ENCODE data around the gene ALDH3A1. TPM values are rescaled to one million over a fixed set of nuclear protein-coding genes. Genes with fewer than 3 reads are reported as not detected.

The ALDH3A1 gene
- total RNA-seq, 1 donor from 2014 or later: not detected

DNA sequence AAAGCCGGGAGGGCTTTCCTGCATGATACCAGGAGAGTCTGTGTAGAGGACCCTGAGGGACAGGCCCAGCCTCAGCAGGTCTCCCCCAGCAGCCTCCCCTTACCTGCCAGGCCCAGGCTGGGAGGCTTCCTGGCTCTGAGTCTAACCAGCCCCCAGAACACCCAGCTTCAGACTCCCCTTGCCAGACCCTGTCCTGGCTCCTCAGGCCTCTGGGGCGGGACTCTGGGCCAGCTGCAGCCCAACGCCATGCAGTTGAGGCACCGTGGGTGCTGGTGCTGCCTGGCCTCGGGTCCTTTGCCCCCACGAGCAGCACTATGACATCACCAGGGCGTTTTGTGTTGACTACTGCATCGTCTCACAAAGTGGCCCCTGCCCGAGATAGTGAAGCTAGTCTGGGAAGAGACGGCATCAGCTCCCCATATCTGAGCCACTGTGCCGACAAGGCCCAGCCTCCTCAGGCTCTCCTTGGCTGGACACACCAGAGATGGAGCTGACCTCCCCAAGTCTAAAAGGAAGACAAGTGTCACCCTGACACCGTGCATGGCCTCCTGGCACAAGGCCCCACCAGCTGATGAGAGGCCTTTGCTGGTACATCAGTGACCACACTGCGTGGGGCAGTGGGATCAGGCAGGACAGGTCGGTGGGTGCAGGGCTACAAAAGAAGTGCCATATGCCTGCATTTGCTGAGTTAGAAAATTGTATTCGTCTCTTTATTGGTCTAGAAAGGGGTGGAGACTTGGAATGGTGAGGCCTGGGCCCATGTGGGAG lies 10.6 kb downstream of the ALDH3A1 start:
- Mint-ChIP-seq H3K4me1 (no peaks in the 10 kb centered on the region), H3K4me3 (no peak overlapping the region), H3K27ac (ENCODE audit: unreplicated experiment) (peak overlapping the region; percentile 14), H3K36me3 (ENCODE audit: low read depth) (no peaks in the 10 kb centered on the region), H3K9me3 (no peaks in the 10 kb centered on the region), H3K27me3 (ENCODE audit: low read depth) (no peaks in the 10 kb centered on the region)
- no peak for DNase-seq (ENCODE audit: low read depth, low spot score)
- TF ChIP-seq, protein P1, sequence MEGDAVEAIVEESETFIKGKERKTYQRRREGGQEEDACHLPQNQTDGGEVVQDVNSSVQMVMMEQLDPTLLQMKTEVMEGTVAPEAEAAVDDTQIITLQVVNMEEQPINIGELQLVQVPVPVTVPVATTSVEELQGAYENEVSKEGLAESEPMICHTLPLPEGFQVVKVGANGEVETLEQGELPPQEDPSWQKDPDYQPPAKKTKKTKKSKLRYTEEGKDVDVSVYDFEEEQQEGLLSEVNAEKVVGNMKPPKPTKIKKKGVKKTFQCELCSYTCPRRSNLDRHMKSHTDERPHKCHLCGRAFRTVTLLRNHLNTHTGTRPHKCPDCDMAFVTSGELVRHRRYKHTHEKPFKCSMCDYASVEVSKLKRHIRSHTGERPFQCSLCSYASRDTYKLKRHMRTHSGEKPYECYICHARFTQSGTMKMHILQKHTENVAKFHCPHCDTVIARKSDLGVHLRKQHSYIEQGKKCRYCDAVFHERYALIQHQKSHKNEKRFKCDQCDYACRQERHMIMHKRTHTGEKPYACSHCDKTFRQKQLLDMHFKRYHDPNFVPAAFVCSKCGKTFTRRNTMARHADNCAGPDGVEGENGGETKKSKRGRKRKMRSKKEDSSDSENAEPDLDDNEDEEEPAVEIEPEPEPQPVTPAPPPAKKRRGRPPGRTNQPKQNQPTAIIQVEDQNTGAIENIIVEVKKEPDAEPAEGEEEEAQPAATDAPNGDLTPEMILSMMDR (conservative IDR thresholded peaks at IDR 0.05): no peak

DNA sequence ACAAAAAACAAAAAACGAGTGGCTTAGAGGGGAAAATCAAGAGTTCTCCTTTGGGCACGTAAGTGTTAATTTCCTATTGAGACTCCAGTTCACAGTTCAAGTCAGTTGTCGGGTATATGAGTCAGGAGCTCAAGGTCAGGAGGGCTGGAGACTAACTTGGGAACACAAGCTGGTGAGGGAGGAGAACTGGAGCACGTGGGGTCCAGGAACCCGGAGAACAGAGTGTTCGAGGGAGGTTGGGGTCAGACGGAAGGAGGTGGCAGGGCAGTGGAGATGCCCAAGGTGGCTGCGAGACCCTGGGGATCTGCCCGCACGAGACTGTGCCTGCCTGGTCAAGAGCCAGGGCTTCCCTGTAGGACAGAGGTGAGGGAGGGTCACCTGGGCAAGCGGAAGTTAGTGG lies 12.0 kb downstream of the ALDH3A1 start:
- Mint-ChIP-seq H3K4me3 (no peak overlapping the region), H3K36me3 (ENCODE audit: low read depth) (no peaks in the 10 kb centered on the region), H3K27ac (ENCODE audit: unreplicated experiment) (no peak overlapping the region), H3K4me1 (no peaks in the 10 kb centered on the region), H3K9me3 (no peaks in the 10 kb centered on the region), H3K27me3 (ENCODE audit: low read depth) (no peaks in the 10 kb centered on the region)
- no peak for DNase-seq (ENCODE audit: low read depth, low spot score)
- TF ChIP-seq, protein P1 (conservative IDR thresholded peaks at IDR 0.05): no peak

DNA sequence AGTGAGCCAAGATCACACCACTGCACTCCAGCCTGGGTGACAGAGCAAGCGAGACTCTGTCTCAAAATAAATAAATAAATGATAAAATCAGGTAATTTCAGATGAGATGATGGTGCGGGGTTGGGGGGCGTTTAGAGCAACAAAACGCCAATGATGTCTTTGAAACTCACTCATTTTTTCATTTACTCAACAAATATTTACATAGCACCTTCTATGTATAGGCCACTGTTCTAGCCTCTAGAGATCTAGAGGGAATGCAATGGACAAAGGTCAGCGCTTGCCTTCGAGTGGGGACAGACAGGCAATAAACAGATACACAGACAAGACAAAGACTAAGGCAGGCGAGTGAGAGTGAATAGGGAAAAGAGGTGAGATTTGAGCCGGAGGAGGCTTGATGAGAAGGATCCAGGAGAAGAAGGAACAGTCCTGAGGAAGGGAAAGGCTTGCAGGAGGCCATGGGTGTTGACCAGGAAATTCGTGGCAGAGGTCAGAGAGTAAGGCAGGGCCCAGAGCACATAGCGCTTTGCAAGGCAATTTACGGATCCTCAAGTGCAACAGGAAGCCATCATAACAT lies 14.1 kb downstream of the ALDH3A1 start:
- TF ChIP-seq, protein P1 (conservative IDR thresholded peaks at IDR 0.05): no peak
- Mint-ChIP-seq H3K36me3 (ENCODE audit: low read depth) (no peaks in the 10 kb centered on the region), H3K27ac (ENCODE audit: unreplicated experiment) (no peak overlapping the region), H3K4me3 (no peak overlapping the region), H3K4me1 (no peaks in the 10 kb centered on the region), H3K9me3 (no peaks in the 10 kb centered on the region), H3K27me3 (ENCODE audit: low read depth) (no peaks in the 10 kb centered on the region)
- DNase-seq (ENCODE audit: low read depth, low spot score): no peak

DNA sequence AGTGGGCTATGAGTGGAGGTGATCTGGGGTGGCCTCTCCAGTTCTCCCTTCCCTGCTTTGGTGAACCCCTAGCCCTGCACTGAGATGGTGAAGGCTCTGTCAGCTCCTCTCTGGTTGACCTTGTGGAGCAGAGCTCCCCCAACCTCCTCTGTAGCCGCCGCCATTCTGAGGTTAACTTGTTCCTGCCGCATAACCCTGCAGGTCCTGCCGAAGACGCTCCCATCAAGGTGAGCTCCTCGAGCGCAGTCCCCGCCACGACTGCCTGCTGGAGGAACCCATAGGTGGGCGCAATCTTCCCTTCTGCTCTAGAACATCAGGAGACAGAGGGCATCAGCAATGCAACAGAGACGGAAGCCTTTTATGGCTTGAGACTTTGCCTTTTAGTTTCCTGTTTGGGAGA lies 16.5 kb downstream of the ALDH3A1 start:
- no peak overlapping the region for H3K27ac Mint-ChIP-seq (ENCODE audit: unreplicated experiment)
- no peaks in the 10 kb centered on the region for H3K27me3 Mint-ChIP-seq (ENCODE audit: low read depth)
- TF ChIP-seq, protein P1 (conservative IDR thresholded peaks at IDR 0.05): no peak
- no peaks in the 10 kb centered on the region for H3K4me1 Mint-ChIP-seq
- no peak overlapping the region for H3K4me3 Mint-ChIP-seq
- H3K9me3 Mint-ChIP-seq: no peaks in the 10 kb centered on the region
- H3K36me3 Mint-ChIP-seq (ENCODE audit: low read depth): no peaks in the 10 kb centered on the region
- no peak for DNase-seq (ENCODE audit: low read depth, low spot score)

- DNase-seq (ENCODE audit: low read depth, low spot score): no peak
- Mint-ChIP-seq H3K27ac (ENCODE audit: unreplicated experiment) (no peak overlapping the region), H3K4me3 (no peak overlapping the region), H3K9me3 (no peaks in the 10 kb centered on the region), H3K36me3 (ENCODE audit: low read depth) (no peaks in the 10 kb centered on the region), H3K27me3 (ENCODE audit: low read depth) (no peaks in the 10 kb centered on the region), H3K4me1 (no peaks in the 10 kb centered on the region)
- TF ChIP-seq, protein P1 (conservative IDR thresholded peaks at IDR 0.05): no peak
Measured at GRCh38 chr17:19730843-19731242, 17.3 kb downstream of the ALDH3A1 start.

All from neural crest cell (in vitro differentiated cells).